IMR-90 (cell line): ENCODE results near the gene NKG7. TPM values are rescaled to one million over a fixed set of nuclear protein-coding genes. Genes with fewer than 3 reads are reported as not detected.

ENCODE experiments used
- ATAC-seq: fragments of 200-7000 bp; cut with Tn5 transposase; 2 replicates; pipeline ENCODE4 v1.9.1; 2020; ENCODE audit warnings: low read depth, mild to moderate bottlenecking, moderate library complexity
- BruUV-seq: library from RNA; stranded (reverse); fragments of 400-500 nt; replicated peaks from 2 replicates; lab custom pipeline; 2021; lab: Mats Ljungman, UMichigan
- CTCF ChIA-PET: fragments of 300-600 bp; formaldehyde crosslinking; extraction: SDS; loops from one replicate; lab custom pipeline; 2021; ENCODE audit warnings: antibody characterized with exemption; lab: Yijun Ruan, JAX
- POLR2A ChIA-PET: fragments of 300-600 bp; sonication (Branson Sonifier 250); formaldehyde crosslinking; loops from one replicate; lab custom pipeline; 2022; ENCODE audit warnings: antibody characterized with exemption; ENCODE audit not compliant: unreplicated experiment; lab: Charles Lee
- DNase-seq: peaks from one replicate; pipeline ENCODE4 v3.0.0; 2013
- H2AFZ ChIP-seq: replicated peaks from 2 replicates; pipeline ENCODE3; 2013; ENCODE audit warnings: low read length, mild to moderate bottlenecking; ENCODE audit not compliant: poor library complexity
- H2AK5ac ChIP-seq: 2 replicates; pipeline ENCODE4 v1.6.1; 2013; ENCODE audit warnings: low read depth, low read length, inconsistent platforms
- H2AK9ac ChIP-seq: replicated peaks from 2 replicates; pipeline ENCODE3; 2013; ENCODE audit warnings: mild to moderate bottlenecking, low read depth, low read length, moderate library complexity; ENCODE audit not compliant: poor library complexity
- H2BK120ac ChIP-seq: 2 replicates; pipeline ENCODE4 v1.6.1; 2013; ENCODE audit warnings: low read depth, low read length, inconsistent platforms
- H2BK15ac ChIP-seq: 3 replicates; pipeline ENCODE4 v1.6.1; 2013; ENCODE audit warnings: low read depth, low read length, inconsistent platforms
- H2BK20ac ChIP-seq: 2 replicates; pipeline ENCODE4 v1.6.1; 2013; ENCODE audit warnings: low read depth, mild to moderate bottlenecking, inconsistent platforms, low read length, moderate library complexity
- H2BK5ac ChIP-seq: 2 replicates; pipeline ENCODE4 v1.6.1; 2013; ENCODE audit warnings: mild to moderate bottlenecking, low read depth, low read length, inconsistent platforms; ENCODE audit not compliant: poor library complexity, severe bottlenecking
- H3K14ac ChIP-seq: replicated peaks from 2 replicates; pipeline ENCODE4 v1.6.1; 2013; ENCODE audit warnings: low read depth, low read length, inconsistent platforms
- H3K18ac ChIP-seq: 2 replicates; pipeline ENCODE4 v1.6.1; 2013; ENCODE audit warnings: low read depth, low read length, control low read depth
- H3K23ac ChIP-seq: 2 replicates; pipeline ENCODE4 v1.6.1; 2013; ENCODE audit warnings: low read depth, low read length, inconsistent platforms
- H3K27ac ChIP-seq: 2 replicates; pipeline ENCODE4 v1.5.1; 2013; ENCODE audit warnings: mild to moderate bottlenecking, control low read depth, low read length; ENCODE audit not compliant: insufficient read depth
- H3K27me3 ChIP-seq: 2 replicates; pipeline ENCODE4 v1.6.1; 2013; ENCODE audit warnings: low read length; ENCODE audit not compliant: control insufficient read depth, insufficient read depth
- H3K36me3 ChIP-seq: 2 replicates; pipeline ENCODE4 v1.6.1; 2013; ENCODE audit warnings: low read length, mixed read lengths; ENCODE audit not compliant: control insufficient read depth, insufficient read depth
- H3K4ac ChIP-seq: 2 replicates; pipeline ENCODE4 v1.6.1; 2013; ENCODE audit warnings: low read depth, low read length, inconsistent platforms
- H3K4me1 ChIP-seq: 2 replicates; pipeline ENCODE4 v1.6.1; 2013; ENCODE audit warnings: low read length, mixed read lengths; ENCODE audit not compliant: control insufficient read depth, insufficient read depth
- H3K4me2 ChIP-seq: 2 replicates; pipeline ENCODE4 v1.6.1; 2013; ENCODE audit warnings: low read depth, mild to moderate bottlenecking, control low read depth, low read length, moderate library complexity
- H3K4me3 ChIP-seq: 2 replicates; pipeline ENCODE4 v1.5.1; 2013; ENCODE audit warnings: low read depth, mild to moderate bottlenecking, control low read depth, low read length, moderate library complexity; ENCODE audit not compliant: insufficient read depth
- H3K56ac ChIP-seq: 2 replicates; pipeline ENCODE4 v1.6.1; 2013; ENCODE audit warnings: low read length, inconsistent platforms; ENCODE audit not compliant: insufficient read depth; ENCODE audit errors: extremely low read depth
- H3K79me1 ChIP-seq, 2 experiments: 2 replicates each; pipeline ENCODE4 v1.6.1; 2013; ENCODE audit warnings: low read length in 2 of 2, inconsistent platforms in 1 of 2, low read depth in 1 of 2
- H3K9ac ChIP-seq: 2 replicates; pipeline ENCODE4 v1.6.1; 2013; ENCODE audit warnings: low read depth, low read length, control low read depth
- H3K9me1 ChIP-seq: 2 replicates; pipeline ENCODE4 v1.6.1; 2013; ENCODE audit warnings: low read length, inconsistent platforms; ENCODE audit not compliant: insufficient read depth
- H3K9me3 ChIP-seq: 2 replicates; pipeline ENCODE4 v1.6.1; 2013; ENCODE audit warnings: low read length; ENCODE audit not compliant: control insufficient read depth, insufficient read depth
- H4K20me1 ChIP-seq: 2 replicates; pipeline ENCODE4 v1.6.1; 2013; ENCODE audit warnings: low read length, inconsistent platforms; ENCODE audit not compliant: insufficient read depth
- H4K5ac ChIP-seq: 2 replicates; pipeline ENCODE4 v1.6.1; 2013; ENCODE audit warnings: mild to moderate bottlenecking, low read depth, low read length, control low read depth
- H4K8ac ChIP-seq, 2 experiments: 2 replicates each; pipeline ENCODE4 v1.6.1; 2013; ENCODE audit warnings: low read depth in 2 of 2, low read length in 2 of 2, control low read depth in 1 of 2, inconsistent platforms in 1 of 2
- H4K91ac ChIP-seq: 2 replicates; pipeline ENCODE4 v1.6.1; 2013; ENCODE audit warnings: low read depth, low read length, inconsistent platforms; ENCODE audit not compliant: insufficient read depth
- BHLHE40 ChIP-seq: fragments of 150-350 bp; IDR thresholded peaks from 2 replicates; pipeline ENCODE4 v1.6.1; 2016; ENCODE audit warnings: mild to moderate bottlenecking, low read depth, low read length
- CEBPB ChIP-seq: IDR thresholded peaks from 2 replicates; pipeline ENCODE4 v1.6.1; 2012; ENCODE audit warnings: low read depth, low read length, improper control_type of control experiment
- CHD1 ChIP-seq: IDR thresholded peaks from 2 replicates; pipeline ENCODE4 v1.6.1; 2012; ENCODE audit warnings: low read depth, low read length, improper control_type of control experiment
- FOS ChIP-seq: fragments of 150-350 bp; IDR thresholded peaks from 2 replicates; pipeline ENCODE4 v1.6.1; 2016; ENCODE audit warnings: low read depth, low read length
- MAFK ChIP-seq: IDR thresholded peaks from 2 replicates; pipeline ENCODE4 v1.6.1; 2012; ENCODE audit warnings: low read depth, low read length, improper control_type of control experiment
- MAZ ChIP-seq: IDR thresholded peaks from 2 replicates; pipeline ENCODE4 v1.6.1; 2012; ENCODE audit warnings: low read depth, mild to moderate bottlenecking, low read length, improper control_type of control experiment, moderate library complexity, borderline replicate concordance
- MXI1 ChIP-seq: IDR thresholded peaks from 2 replicates; pipeline ENCODE4 v1.6.1; 2012; ENCODE audit warnings: low read depth, mild to moderate bottlenecking, low read length, moderate library complexity, borderline replicate concordance
- NFE2L2 ChIP-seq: fragments of 150-350 bp; IDR thresholded peaks from 2 replicates; pipeline ENCODE4 v1.6.1; 2016; ENCODE audit warnings: low read depth, mild to moderate bottlenecking, low read length
- POLR2A ChIP-seq: IDR thresholded peaks from 2 replicates; pipeline ENCODE4 v1.6.1; 2012; ENCODE audit warnings: mild to moderate bottlenecking, low read depth, low read length
- RAD21 ChIP-seq: IDR thresholded peaks from 2 replicates; pipeline ENCODE4 v1.6.1; 2012; ENCODE audit warnings: low read length, improper control_type of control experiment
- RCOR1 ChIP-seq: IDR thresholded peaks from 2 replicates; pipeline ENCODE4 v1.6.1; 2012; ENCODE audit warnings: mild to moderate bottlenecking, low read length, improper control_type of control experiment; ENCODE audit not compliant: insufficient replicate concordance
- RFX5 ChIP-seq: IDR thresholded peaks from 2 replicates; pipeline ENCODE4 v1.8.0; 2012; ENCODE audit warnings: low read depth, mild to moderate bottlenecking, low read length, moderate library complexity
- SMC3 ChIP-seq: fragments of 150-350 bp; IDR thresholded peaks from 2 replicates; pipeline ENCODE4 v1.6.1; 2016; ENCODE audit warnings: low read depth, mild to moderate bottlenecking, antibody characterized with exemption, low read length, moderate library complexity
- USF2 ChIP-seq: fragments of 150-350 bp; IDR thresholded peaks from 2 replicates; pipeline ENCODE4 v1.6.1; 2017; ENCODE audit warnings: mild to moderate bottlenecking, antibody characterized with exemption, low read length, low read depth
- WGBS, 2 experiments: methylation state at CpG; one replicate each; pipeline versions ENCODE4 v1.1.5 to v1.1.7; 2013; ENCODE audit warnings: missing lambda C conversion rate in 2 of 2; ENCODE audit not compliant: insufficient read length in 1 of 2; ENCODE audit errors: extremely low coverage in 2 of 2; 5-methylcytosine and 5-hydroxymethylcytosine counted together
- dilution Hi-C: fragments of 300-500 bp; cut with HindIII; formaldehyde crosslinking; loops from one replicate; pipeline ENCODE4 v1.14.3; 2018; ENCODE audit warnings: low sequenced_read_pairs; ENCODE audit not compliant: unreplicated experiment
- in situ Hi-C: fragments of 300-500 bp; cut with MboI; formaldehyde crosslinking; loops from 3 replicates; pipeline ENCODE4 v1.14.3; 2019; ENCODE audit warnings: low sequenced_read_pairs, inconsistent platforms, mixed read lengths
- intact Hi-C: fragments of 100-400 bp; cut with micrococcal nuclease; formaldehyde crosslinking; loops from 2 replicates; pipeline ENCODE4 v1.10.0; 2022
- polyA plus RNA-seq, 3 experiments: library from polyadenylated mRNA; depleted of rRNA; stranded (reverse); fragments of >200 nt; gene quantifications; 2 replicates each; pipeline ENCODE4 v1.2.3, GENCODE V29; 2012; ENCODE audit warnings: low replicate concordance in 1 of 3
- total RNA-seq: library from RNA; depleted of rRNA; stranded (reverse); fragments of >200 nt; gene quantifications from 2 replicates; pipeline ENCODE4 v1.2.3, GENCODE V29; 2012
- TF ChIP-seq, protein P1 (sequence below): conservative IDR thresholded peaks from 2 replicates; pipeline ENCODE4 v1.5.1; 2012; ENCODE audit warnings: mild to moderate bottlenecking, low read depth, low read length, improper control_type of control experiment
- TF ChIP-seq, protein P2 (sequence below): fragments of 150-350 bp; IDR thresholded peaks from 2 replicates; pipeline ENCODE4 v1.6.1; 2016; ENCODE audit warnings: low read depth, mild to moderate bottlenecking, low read length, moderate library complexity, borderline replicate concordance

NKG7 gene
- total and polyA plus RNA-seq, 2 of the 4 experiments (the other 2 are of a cell fraction): not detected

DNA sequence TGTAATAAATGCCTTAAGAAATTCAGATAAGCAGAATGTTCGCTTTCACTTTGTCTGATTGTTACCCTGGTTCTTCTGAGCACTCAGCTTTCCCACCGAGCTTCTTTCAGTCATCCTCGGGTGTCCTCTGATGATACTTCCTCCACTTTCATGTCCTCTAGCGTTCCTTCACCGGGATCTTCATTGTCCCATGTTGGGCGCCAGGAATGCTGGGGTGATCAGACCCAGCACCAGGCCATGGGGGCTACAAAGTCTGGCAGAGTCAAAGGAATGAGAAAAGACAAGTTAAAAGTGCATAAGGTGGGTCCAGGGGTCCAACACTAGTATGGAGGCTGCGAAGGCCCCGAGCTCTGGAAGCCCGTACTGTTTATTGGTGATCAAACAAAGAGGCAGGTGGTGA is 29.7 kb upstream of the NKG7 start:
- Histone ChIP-seq H2BK5ac (no peak overlapping the region), H3K4ac (no peak overlapping the region), H3K27me3 (no peaks in the 10 kb centered on the region), H2BK20ac (no peak overlapping the region), H3K36me3 (no peaks in the 10 kb centered on the region), H3K4me1 (no peaks in the 10 kb centered on the region), H4K8ac (no peak overlapping the region), H4K20me1 (no peaks in the 10 kb centered on the region), H3K23ac (no peak overlapping the region), H2AK9ac (no peak overlapping the region), H3K14ac (no peak overlapping the region), H4K5ac (no peak overlapping the region), H3K9me3 (peaks cover 10% of the 10 kb centered on the region), H3K9ac (no peak overlapping the region), H3K79me1 (no peaks in the 10 kb centered on the region), H3K9me1 (no peaks in the 10 kb centered on the region), H3K18ac (no peak overlapping the region), H2AFZ (no peak overlapping the region), H2AK5ac (no peak overlapping the region), H2BK15ac (no peak overlapping the region), H3K27ac (no peak overlapping the region), H4K91ac (no peak overlapping the region), H3K4me3 (no peak overlapping the region), H2BK120ac (no peak overlapping the region), H3K4me2 (no peak overlapping the region), H3K56ac (no peak overlapping the region)
- ChIA-PET CTCF (no interaction called here), POLR2A (no interaction called here)
- DNase-seq (no peak), ATAC-seq (no peak)
- in situ Hi-C loops: no loop called here
- no TSS peak for BruUV-seq
- no peak for TF ChIP-seq NFE2L2
- TF ChIP-seq RFX5: no peak
- no peak for TF ChIP-seq POLR2A
- TF ChIP-seq, protein P1, sequence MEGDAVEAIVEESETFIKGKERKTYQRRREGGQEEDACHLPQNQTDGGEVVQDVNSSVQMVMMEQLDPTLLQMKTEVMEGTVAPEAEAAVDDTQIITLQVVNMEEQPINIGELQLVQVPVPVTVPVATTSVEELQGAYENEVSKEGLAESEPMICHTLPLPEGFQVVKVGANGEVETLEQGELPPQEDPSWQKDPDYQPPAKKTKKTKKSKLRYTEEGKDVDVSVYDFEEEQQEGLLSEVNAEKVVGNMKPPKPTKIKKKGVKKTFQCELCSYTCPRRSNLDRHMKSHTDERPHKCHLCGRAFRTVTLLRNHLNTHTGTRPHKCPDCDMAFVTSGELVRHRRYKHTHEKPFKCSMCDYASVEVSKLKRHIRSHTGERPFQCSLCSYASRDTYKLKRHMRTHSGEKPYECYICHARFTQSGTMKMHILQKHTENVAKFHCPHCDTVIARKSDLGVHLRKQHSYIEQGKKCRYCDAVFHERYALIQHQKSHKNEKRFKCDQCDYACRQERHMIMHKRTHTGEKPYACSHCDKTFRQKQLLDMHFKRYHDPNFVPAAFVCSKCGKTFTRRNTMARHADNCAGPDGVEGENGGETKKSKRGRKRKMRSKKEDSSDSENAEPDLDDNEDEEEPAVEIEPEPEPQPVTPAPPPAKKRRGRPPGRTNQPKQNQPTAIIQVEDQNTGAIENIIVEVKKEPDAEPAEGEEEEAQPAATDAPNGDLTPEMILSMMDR: no peak
- no peak for TF ChIP-seq RAD21
- no peak for TF ChIP-seq RCOR1
- TF ChIP-seq SMC3: no peak
- TF ChIP-seq BHLHE40: no peak
- TF ChIP-seq USF2: no peak
- TF ChIP-seq, protein P2, sequence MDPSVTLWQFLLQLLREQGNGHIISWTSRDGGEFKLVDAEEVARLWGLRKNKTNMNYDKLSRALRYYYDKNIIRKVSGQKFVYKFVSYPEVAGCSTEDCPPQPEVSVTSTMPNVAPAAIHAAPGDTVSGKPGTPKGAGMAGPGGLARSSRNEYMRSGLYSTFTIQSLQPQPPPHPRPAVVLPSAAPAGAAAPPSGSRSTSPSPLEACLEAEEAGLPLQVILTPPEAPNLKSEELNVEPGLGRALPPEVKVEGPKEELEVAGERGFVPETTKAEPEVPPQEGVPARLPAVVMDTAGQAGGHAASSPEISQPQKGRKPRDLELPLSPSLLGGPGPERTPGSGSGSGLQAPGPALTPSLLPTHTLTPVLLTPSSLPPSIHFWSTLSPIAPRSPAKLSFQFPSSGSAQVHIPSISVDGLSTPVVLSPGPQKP: no peak
- no peak for TF ChIP-seq CEBPB
- TF ChIP-seq MXI1: no peak
- TF ChIP-seq CHD1: no peak
- TF ChIP-seq MAZ: no peak
- TF ChIP-seq FOS: no peak
- TF ChIP-seq MAFK: no peak
- intact Hi-C loops: no loop called here
- dilution Hi-C loops: no loop called here
- WGBS, 2 experiments: 72% methylated on average over 5 of the region's 9 CpGs; no CpG with 5 or more reads in 1 of the 2 experiments
